ENCODE data around the gene TOP2A.

DNA sequence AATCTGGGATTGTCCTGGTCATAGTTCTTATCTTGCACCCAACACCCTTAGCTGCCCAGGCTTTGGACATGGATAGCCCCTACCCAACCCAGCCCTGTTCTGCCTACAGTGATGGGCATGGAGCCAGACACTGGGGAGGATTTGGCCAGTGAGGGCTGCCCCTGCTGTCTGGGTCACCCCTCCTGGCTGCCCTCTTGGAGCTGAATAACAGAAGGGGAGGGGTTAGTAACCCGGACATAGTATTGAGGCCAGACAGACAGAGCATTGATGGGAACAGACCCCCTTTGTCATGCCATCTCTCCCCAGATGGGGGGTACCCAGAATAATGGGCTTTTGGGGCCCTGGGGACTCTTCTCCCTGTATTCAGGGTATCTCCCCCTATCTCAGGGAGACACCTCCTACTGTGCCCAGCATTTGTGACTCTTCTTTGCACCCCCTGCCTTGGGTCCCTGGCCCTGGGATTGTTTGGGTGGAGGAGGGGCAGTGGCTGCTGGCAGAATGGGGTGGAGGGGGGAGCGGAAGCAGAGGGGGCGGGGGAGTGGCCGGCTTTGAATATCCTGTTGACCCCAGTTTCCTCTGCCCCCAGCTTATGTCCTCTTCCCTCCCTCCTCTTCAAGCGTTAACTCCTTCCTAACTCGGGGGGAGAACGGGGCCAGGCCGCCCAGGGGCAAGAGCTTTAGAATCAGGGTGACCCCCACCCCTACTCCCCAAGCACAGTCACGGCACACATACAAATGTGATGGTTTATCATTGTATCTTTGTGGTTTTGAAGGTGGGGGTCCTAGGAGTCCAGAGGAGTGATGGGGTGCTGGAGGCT is 70.2 kb downstream of the TOP2A start:
- TF ChIP-seq, protein P1, sequence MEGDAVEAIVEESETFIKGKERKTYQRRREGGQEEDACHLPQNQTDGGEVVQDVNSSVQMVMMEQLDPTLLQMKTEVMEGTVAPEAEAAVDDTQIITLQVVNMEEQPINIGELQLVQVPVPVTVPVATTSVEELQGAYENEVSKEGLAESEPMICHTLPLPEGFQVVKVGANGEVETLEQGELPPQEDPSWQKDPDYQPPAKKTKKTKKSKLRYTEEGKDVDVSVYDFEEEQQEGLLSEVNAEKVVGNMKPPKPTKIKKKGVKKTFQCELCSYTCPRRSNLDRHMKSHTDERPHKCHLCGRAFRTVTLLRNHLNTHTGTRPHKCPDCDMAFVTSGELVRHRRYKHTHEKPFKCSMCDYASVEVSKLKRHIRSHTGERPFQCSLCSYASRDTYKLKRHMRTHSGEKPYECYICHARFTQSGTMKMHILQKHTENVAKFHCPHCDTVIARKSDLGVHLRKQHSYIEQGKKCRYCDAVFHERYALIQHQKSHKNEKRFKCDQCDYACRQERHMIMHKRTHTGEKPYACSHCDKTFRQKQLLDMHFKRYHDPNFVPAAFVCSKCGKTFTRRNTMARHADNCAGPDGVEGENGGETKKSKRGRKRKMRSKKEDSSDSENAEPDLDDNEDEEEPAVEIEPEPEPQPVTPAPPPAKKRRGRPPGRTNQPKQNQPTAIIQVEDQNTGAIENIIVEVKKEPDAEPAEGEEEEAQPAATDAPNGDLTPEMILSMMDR (IDR thresholded peaks at IDR 0.05) = no peak
- TF ChIP-seq ZFX (IDR thresholded peaks at IDR 0.05; ENCODE audit: borderline replicate concordance) = no peak

Data from 22Rv1 (cell line).